ENCODE results near the gene STOX2. TPM values are rescaled to one million over a fixed set of nuclear protein-coding genes. Genes with fewer than 3 reads are reported as not detected.
"Not testable (repeated sequence)": the region's sequence is repeated elsewhere in the genome, so short reads cannot be mapped to it uniquely, and the experiment has no call there.

The STOX2 gene
- total and polyA plus RNA-seq, 2 donors: 1.3 to 5.3 TPM

- peak overlapping the region; percentile 50 to 55 for H3K4me3 ChIP-seq (ENCODE audit: low read length in 2 of 2)
- no peaks in the 10 kb centered on the region for H3K36me3 ChIP-seq (ENCODE audit: control insufficient read depth in 2 of 2, insufficient read depth in 2 of 2, low read length in 1 of 2)
- no peaks in the 10 kb centered on the region for H3K9me3 ChIP-seq (ENCODE audit: control insufficient read depth in 2 of 2, insufficient read depth in 1 of 2, low read length in 1 of 2)
- WGBS: 6% methylated on average over 18 of the region's 18 CpGs
- no peaks in the 10 kb centered on the region for H3K27me3 ChIP-seq (ENCODE audit: control insufficient read depth in 2 of 2, insufficient read depth in 1 of 2, low read length in 1 of 2)
- peak overlapping the region; percentile 83 to 98 for H3K27ac ChIP-seq (ENCODE audit: low read depth in 1 of 2, low read length in 1 of 2)
- H3K4me1 ChIP-seq (ENCODE audit: control insufficient read depth in 2 of 2, insufficient read depth in 2 of 2, low read length in 2 of 2): peaks cover 15 to 37% of the 10 kb centered on the region in 2 donors
- DNase-seq (ENCODE audit: low read depth in 6 of 9, low spot score in 9 of 9): peak; percentile 50 to 91 (median 74)
Observed at GRCh38 chr4:184028561-184029374, 123.7 kb downstream of the STOX2 start.

- WGBS: 87% methylated on average over 11 of the region's 11 CpGs
- Histone ChIP-seq H3K27me3 (ENCODE audit: control insufficient read depth in 2 of 2, insufficient read depth in 1 of 2, low read length in 1 of 2) (no peaks in the 10 kb centered on the region), H3K4me1 (ENCODE audit: control insufficient read depth in 2 of 2, insufficient read depth in 2 of 2, low read length in 2 of 2) (peaks cover 15 to 45% of the 10 kb centered on the region in 2 donors), H3K27ac (ENCODE audit: low read depth in 1 of 2, low read length in 1 of 2) (no peak overlapping the region), H3K4me3 (ENCODE audit: low read length in 2 of 2) (no peak overlapping the region), H3K9me3 (ENCODE audit: control insufficient read depth in 2 of 2, insufficient read depth in 1 of 2, low read length in 1 of 2) (no peaks in the 10 kb centered on the region), H3K36me3 (ENCODE audit: control insufficient read depth in 2 of 2, insufficient read depth in 2 of 2, low read length in 1 of 2) (no peaks in the 10 kb centered on the region)
- no peak for DNase-seq (ENCODE audit: low read depth in 6 of 9, low spot score in 9 of 9)
Observed at GRCh38 chr4:184030036-184030435, 124.9 kb downstream of the STOX2 start.

GRCh38 chr4:184030764-184031163 is 125.7 kb downstream of the STOX2 start:
- no peak for DNase-seq (ENCODE audit: low read depth in 6 of 9, low spot score in 9 of 9)
- no peak overlapping the region for H3K27ac ChIP-seq (ENCODE audit: low read depth in 1 of 2, low read length in 1 of 2)
- H3K4me3 ChIP-seq (ENCODE audit: low read length in 2 of 2): no peak overlapping the region
- 98% methylated on average over 1 of the region's 1 CpG for WGBS
- peaks cover 15 to 45% of the 10 kb centered on the region in 2 donors for H3K4me1 ChIP-seq (ENCODE audit: control insufficient read depth in 2 of 2, insufficient read depth in 2 of 2, low read length in 2 of 2)
- no peaks in the 10 kb centered on the region for H3K9me3 ChIP-seq (ENCODE audit: control insufficient read depth in 2 of 2, insufficient read depth in 1 of 2, low read length in 1 of 2)
- H3K27me3 ChIP-seq (ENCODE audit: control insufficient read depth in 2 of 2, insufficient read depth in 1 of 2, low read length in 1 of 2): no peaks in the 10 kb centered on the region
- H3K36me3 ChIP-seq (ENCODE audit: control insufficient read depth in 2 of 2, insufficient read depth in 2 of 2, low read length in 1 of 2): no peaks in the 10 kb centered on the region

GRCh38 chr4:184032091-184032490 is 127.0 kb downstream of the STOX2 start:
- Histone ChIP-seq H3K9me3 (ENCODE audit: control insufficient read depth in 2 of 2, insufficient read depth in 1 of 2, low read length in 1 of 2) (no peaks in the 10 kb centered on the region), H3K4me1 (ENCODE audit: control insufficient read depth in 2 of 2, insufficient read depth in 2 of 2, low read length in 2 of 2) (peaks cover 15 to 41% of the 10 kb centered on the region in 2 donors), H3K27ac (ENCODE audit: low read depth in 1 of 2, low read length in 1 of 2) (no peak overlapping the region), H3K4me3 (ENCODE audit: low read length in 2 of 2) (no peak overlapping the region), H3K27me3 (ENCODE audit: control insufficient read depth in 2 of 2, insufficient read depth in 1 of 2, low read length in 1 of 2) (no peaks in the 10 kb centered on the region), H3K36me3 (ENCODE audit: control insufficient read depth in 2 of 2, insufficient read depth in 2 of 2, low read length in 1 of 2) (no peaks in the 10 kb centered on the region)
- no peak for DNase-seq (ENCODE audit: low read depth in 6 of 9, low spot score in 9 of 9)
- over 99% methylated on average over 6 of the region's 6 CpGs for WGBS

- peaks cover 0 to 5% of the 10 kb centered on the region in 2 donors for H3K9me3 ChIP-seq (ENCODE audit: control insufficient read depth in 2 of 2, insufficient read depth in 1 of 2, low read length in 1 of 2)
- DNase-seq (ENCODE audit: low read depth in 6 of 9, low spot score in 9 of 9): peak in 8 of 9 donors; percentile 22 to 81 (median 50)
Observed at GRCh38 chr4:184039963-184040383, 134.9 kb downstream of the STOX2 start.

GRCh38 chr4:184041156-184041555 is 136.0 kb downstream of the STOX2 start:
- peaks cover 0 to 5% of the 10 kb centered on the region in 2 donors for H3K9me3 ChIP-seq (ENCODE audit: control insufficient read depth in 2 of 2, insufficient read depth in 1 of 2, low read length in 1 of 2)
- no peak overlapping the region for H3K4me3 ChIP-seq (ENCODE audit: low read length in 2 of 2)
- DNase-seq (ENCODE audit: low read depth in 6 of 9, low spot score in 9 of 9): no peak

More at GRCh38 chr4:184039963-184040383, 134.9 kb downstream of the STOX2 start:
- Histone ChIP-seq H3K27ac (ENCODE audit: low read depth in 1 of 2, low read length in 1 of 2) (peak overlapping the region; percentile 67 to 80), H3K4me3 (ENCODE audit: low read length in 2 of 2) (peak overlapping the region; percentile 55 to 57), H3K27me3 (ENCODE audit: control insufficient read depth in 2 of 2, insufficient read depth in 1 of 2, low read length in 1 of 2) (peaks cover 0 to 2% of the 10 kb centered on the region in 2 donors), H3K4me1 (ENCODE audit: control insufficient read depth in 2 of 2, insufficient read depth in 2 of 2, low read length in 2 of 2) (peaks cover 3 to 21% of the 10 kb centered on the region in 2 donors), H3K36me3 (ENCODE audit: control insufficient read depth in 2 of 2, insufficient read depth in 2 of 2, low read length in 1 of 2) (no peaks in the 10 kb centered on the region)
- 16% methylated on average over 22 of the region's 22 CpGs for WGBS

GRCh38 chr4:184046148-184046547 is 141.0 kb downstream of the STOX2 start:
- Histone ChIP-seq H3K27ac (ENCODE audit: low read depth in 1 of 2, low read length in 1 of 2) (no peak overlapping the region), H3K4me3 (ENCODE audit: low read length in 2 of 2) (no peak overlapping the region), H3K4me1 (ENCODE audit: control insufficient read depth in 2 of 2, insufficient read depth in 2 of 2, low read length in 2 of 2) (no peaks in the 10 kb centered on the region), H3K27me3 (ENCODE audit: control insufficient read depth in 2 of 2, insufficient read depth in 1 of 2, low read length in 1 of 2) (no peaks in the 10 kb centered on the region), H3K9me3 (ENCODE audit: control insufficient read depth in 2 of 2, insufficient read depth in 1 of 2, low read length in 1 of 2) (no peaks in the 10 kb centered on the region), H3K36me3 (ENCODE audit: control insufficient read depth in 2 of 2, insufficient read depth in 2 of 2, low read length in 1 of 2) (no peaks in the 10 kb centered on the region)
- WGBS: 94% methylated on average over 1 of the region's 1 CpG
- no peak for DNase-seq (ENCODE audit: low read depth in 6 of 9, low spot score in 9 of 9)

More at GRCh38 chr4:184041156-184041555, 136.0 kb downstream of the STOX2 start:
- WGBS: 96% methylated on average over 10 of the region's 10 CpGs
- H3K27ac ChIP-seq (ENCODE audit: low read depth in 1 of 2, low read length in 1 of 2): no peak overlapping the region
- H3K27me3 ChIP-seq (ENCODE audit: control insufficient read depth in 2 of 2, insufficient read depth in 1 of 2, low read length in 1 of 2): peaks cover 0 to 2% of the 10 kb centered on the region in 2 donors
- no peaks in the 10 kb centered on the region for H3K36me3 ChIP-seq (ENCODE audit: control insufficient read depth in 2 of 2, insufficient read depth in 2 of 2, low read length in 1 of 2)
- H3K4me1 ChIP-seq (ENCODE audit: control insufficient read depth in 2 of 2, insufficient read depth in 2 of 2, low read length in 2 of 2): peaks cover 3 to 21% of the 10 kb centered on the region in 2 donors

- DNase-seq (ENCODE audit: low read depth in 6 of 9, low spot score in 9 of 9); H3K27me3 ChIP-seq (ENCODE audit: control insufficient read depth in 2 of 2, insufficient read depth in 1 of 2, low read length in 1 of 2); H3K4me1 ChIP-seq (ENCODE audit: control insufficient read depth in 2 of 2, insufficient read depth in 2 of 2, low read length in 2 of 2); H3K27ac ChIP-seq (ENCODE audit: low read depth in 1 of 2, low read length in 1 of 2); H3K36me3 ChIP-seq (ENCODE audit: control insufficient read depth in 2 of 2, insufficient read depth in 2 of 2, low read length in 1 of 2); H3K4me3 ChIP-seq (ENCODE audit: low read length in 2 of 2); H3K9me3 ChIP-seq (ENCODE audit: control insufficient read depth in 2 of 2, insufficient read depth in 1 of 2, low read length in 1 of 2): not testable (repeated sequence)
- 98% methylated on average over 4 of the region's 4 CpGs for WGBS
Observed at GRCh38 chr4:184051262-184051661, 146.2 kb downstream of the STOX2 start.

GRCh38 chr4:184052616-184053015 is 147.5 kb downstream of the STOX2 start:
- H3K27ac ChIP-seq (ENCODE audit: low read depth in 1 of 2, low read length in 1 of 2): no peak overlapping the region

More at GRCh38 chr4:184052616-184053015, 147.5 kb downstream of the STOX2 start:
- Histone ChIP-seq H3K9me3 (ENCODE audit: control insufficient read depth in 2 of 2, insufficient read depth in 1 of 2, low read length in 1 of 2) (no peaks in the 10 kb centered on the region), H3K36me3 (ENCODE audit: control insufficient read depth in 2 of 2, insufficient read depth in 2 of 2, low read length in 1 of 2) (no peaks in the 10 kb centered on the region), H3K4me3 (ENCODE audit: low read length in 2 of 2) (no peak overlapping the region), H3K27me3 (ENCODE audit: control insufficient read depth in 2 of 2, insufficient read depth in 1 of 2, low read length in 1 of 2) (no peaks in the 10 kb centered on the region), H3K4me1 (ENCODE audit: control insufficient read depth in 2 of 2, insufficient read depth in 2 of 2, low read length in 2 of 2) (no peaks in the 10 kb centered on the region)
- no peak for DNase-seq (ENCODE audit: low read depth in 6 of 9, low spot score in 9 of 9)
- WGBS: 91% methylated on average over 2 of the region's 2 CpGs

All from thymus (tissue), 11 donors.